Stimulated activated CD8-positive, alpha-beta memory T cell treated with anti-CD3 and anti-CD28 coated beads, Interleukin-12 subunit alpha, Interleukin-12 subunit beta, amount 100 ng/mL, for 4 hours (primary cell): ENCODE data around the gene TTC12.

Experiments
- DNase-seq: peaks from one replicate; pipeline ENCODE4 v3.0.0-alpha.2; 2020; ENCODE audit warnings: low read depth

TTC12 gene

DNA sequence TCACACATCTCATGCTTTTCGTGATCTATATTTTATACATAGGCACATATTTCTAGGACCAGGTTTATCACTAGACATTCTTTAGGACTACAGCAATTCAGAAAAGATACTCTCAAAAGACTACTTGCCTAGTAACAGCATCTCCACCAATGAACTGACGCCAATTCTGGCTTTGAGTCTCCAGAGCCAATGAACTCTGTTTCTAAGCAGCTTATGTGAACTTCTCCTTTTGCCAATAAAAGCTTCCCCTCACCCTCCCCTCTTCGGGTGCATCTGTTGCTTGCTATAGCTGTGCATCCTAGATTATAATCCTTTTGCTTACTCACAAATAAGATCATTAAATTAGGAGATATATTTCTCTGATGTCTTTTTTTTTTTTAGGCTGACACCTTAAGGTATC, 61.8 kb downstream of the TTC12 start:
- no peak for DNase-seq

DNA sequence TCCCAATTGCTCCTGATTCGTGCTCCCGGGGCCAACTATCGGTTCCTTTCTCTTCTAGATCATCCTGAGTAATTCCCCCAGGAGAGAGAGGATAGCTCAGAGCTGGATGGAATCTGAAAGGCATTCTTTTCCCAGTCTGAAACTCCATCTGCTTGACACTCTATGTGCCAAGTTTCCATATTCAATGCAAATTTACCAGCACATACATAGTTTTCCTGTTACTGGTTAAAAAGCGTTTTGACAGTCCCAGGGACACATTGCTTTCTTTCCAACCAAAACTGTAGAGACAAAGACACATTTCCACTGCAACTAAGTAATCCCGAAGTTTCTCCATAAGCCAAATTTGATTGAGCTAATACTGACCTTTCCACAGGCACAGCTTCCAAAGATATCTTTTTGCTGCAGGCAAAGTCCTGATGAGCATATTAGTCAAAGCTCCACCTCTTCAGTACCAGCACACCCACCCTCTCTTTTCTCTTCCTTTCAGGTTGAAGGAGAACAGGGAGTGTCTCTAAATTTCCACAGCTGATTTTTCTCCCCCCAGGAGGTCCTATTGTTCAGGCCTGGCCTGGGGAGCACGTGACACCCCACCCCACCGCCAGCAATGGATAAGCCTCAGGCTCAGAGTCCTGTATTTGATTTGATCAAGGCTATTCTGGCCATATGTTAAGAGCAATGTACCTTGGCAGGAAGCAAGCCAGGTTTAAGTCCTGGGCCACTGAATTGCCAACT, 63.5 kb downstream of the TTC12 start:
- DNase-seq = no peak

DNA sequence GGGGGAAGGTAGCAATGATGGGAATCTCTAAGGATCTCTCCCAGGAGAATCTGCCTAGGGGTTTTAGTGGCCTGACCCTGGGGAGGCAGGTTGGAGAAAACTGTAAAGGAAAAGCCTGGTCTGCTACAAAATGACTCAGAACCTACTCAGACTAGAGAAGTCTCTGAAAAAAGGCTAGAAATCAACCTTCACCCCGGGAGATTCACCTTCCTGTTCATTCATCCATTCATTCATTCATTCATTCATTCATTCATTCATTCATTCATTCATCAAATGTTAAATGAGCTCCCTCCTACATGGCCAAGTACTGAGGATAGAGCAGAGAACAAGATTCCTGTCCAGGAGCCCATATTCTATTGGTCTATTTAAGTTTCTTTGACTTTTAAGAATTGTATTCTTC, 64.3 kb downstream of the TTC12 start:
- DNase-seq = no peak

DNA sequence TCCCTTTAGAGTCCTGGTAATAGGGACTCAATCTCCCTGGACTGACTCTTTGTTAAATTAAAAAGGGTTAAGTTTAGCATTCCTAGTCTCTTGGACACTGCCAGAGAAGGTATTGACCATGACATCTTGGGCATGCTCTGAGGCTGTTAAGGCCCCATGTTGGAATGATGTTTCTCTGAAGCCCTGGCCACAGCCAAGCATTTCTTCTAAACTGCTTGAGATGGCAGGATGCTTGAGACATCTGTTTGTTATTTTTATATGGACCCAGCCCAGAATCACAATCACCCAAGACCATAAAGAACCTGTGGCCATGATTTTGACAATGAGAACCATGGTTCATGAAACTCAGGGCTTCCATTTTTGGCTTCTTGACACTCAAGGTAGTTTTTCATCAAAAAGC, 67.7 kb downstream of the TTC12 start:
- DNase-seq = no peak

DNA sequence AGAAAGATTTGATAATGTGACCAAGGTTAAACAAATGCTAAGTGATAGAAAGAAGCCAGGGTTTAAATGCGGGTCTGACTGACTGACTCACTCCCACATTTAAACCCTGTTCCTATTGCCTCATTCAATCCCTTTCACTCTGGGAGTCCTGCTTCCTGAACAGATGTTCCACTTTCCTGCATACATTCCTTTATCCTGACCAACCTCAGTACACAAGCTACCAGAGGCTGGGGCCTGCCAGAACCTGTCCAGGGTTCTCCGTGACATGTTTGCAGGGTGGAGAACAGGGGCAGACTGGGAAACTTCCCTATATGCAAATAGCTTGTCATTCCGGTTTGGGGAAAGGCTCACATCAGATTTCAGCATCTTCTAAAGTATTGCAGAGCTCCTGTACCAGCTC, 70.2 kb downstream of the TTC12 start:
- no peak for DNase-seq

DNA sequence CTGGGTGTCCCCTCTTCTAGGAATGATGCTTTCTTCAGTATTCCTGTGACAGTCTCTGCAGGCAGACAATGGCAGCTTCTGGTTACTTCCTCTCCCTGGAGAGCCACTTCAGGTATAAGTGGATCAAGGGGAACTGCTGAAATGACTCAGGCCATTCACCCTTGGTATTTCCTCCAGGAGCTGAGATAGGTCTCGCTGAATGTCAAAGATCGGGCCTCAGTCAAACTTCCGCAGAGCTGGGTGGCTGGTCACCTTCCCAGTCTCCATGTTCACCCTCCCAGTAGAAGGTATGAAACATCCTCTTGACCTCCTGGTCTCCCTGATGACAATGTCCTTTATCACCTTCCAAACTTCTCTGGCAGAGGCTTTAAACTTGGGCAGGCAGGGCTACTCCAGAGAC, 71.4 kb downstream of the TTC12 start:
- no peak for DNase-seq

DNA sequence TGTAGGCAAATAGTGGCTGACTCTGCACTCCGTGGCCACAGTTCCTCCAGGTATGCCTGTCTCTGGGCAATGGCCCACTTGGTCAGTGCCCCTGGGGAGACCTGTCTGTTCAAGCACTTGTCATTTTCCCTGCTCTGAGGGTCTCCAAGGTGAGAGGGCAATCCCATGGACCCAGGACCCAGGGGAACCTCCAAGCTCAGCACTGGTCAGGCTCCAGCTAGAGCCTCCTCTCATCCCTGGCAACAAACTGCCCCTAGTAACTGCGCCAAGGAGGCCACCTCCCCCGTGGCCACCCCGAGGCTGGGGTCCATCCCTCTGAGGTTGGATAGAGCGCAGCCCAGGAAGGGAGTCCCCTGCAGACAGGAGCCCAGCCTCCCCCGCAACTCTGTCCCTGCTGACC, 72.5 kb downstream of the TTC12 start:
- no peak for DNase-seq

DNA sequence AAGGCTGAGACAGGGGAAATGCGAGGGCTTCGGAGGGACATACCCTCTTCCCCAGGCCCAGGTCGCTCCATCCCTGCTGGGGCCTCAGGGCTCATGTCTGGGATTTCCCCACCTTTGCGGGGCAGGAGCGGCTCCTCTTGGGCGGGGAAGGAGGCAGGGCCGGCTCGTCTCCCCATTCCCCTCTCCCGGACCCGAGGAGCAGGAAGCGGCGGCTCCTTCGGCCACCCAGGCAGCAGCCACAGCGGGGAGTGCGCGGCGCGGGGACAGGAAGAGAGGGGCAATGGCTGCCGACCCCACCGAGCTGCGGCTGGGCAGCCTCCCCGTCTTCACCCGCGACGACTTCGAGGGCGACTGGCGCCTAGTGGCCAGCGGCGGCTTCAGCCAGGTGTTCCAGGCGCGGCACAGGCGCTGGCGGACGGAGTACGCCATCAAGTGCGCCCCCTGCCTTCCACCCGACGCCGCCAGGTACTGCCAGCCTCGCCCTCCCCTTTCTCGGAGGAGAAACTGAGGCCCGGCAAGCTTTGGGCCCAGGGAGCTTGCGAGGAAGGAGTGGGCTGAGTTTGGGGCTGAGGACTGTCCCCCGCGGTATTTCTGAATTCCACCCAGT, 73.3 kb downstream of the TTC12 start, which contains the start of gene ANKK1:
ANKK1 (plus strand) TSS at position 175 of the 607 bp plus-strand sequence; CDS start at position 281, 106 bp downstream.
- no peak for DNase-seq

DNA sequence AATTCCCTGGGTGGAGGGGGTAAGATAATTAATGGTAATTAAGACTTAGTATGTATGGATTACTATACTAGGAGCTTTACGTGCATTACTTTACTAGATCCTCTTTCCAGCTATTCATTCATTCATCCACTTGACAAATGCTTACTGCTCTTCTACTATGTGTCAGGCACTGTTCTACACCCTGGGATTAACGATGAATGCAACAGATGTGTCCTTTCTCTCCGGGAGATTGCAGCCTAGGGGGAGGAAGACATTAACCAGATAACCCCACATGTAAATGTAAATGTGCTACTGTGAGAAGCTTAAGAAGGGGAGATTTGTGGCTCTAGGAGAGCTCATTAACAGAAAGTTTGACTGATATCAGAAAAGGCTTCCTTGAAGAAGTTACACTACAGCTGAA, 74.9 kb downstream of the TTC12 start:
- no peak for DNase-seq

DNA sequence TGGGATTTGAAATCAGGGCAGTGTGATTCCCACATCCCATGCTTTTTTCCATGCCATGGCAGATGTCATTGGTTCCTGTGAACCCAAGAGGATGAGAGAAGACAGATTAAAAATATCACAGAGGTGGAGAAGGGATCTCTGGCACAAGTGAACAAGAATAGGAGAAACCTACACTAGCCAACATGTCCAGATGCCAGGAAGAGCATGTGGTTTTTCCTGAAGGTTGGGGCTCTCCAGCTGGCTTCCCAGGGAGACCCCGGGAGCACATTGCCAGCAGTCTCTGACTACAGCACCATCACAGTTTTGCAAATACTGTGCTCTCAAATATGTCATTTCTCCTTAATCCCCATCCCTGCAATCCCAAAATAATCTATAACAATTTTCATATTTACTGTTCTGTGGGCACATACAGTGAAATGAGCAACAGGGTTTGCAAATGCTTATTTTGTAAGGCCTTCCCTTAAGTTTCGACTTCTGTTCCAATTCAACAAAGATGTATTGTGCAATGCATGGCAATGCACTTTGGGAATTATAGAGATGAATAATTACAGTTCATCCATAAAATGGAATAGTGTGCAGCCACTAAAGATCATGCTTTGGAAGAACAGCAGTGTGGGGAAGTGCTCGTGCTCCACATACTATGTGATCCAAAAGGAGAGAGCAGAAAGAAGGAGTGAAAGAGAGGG, 78.0 kb downstream of the TTC12 start:
- no peak for DNase-seq

DNA sequence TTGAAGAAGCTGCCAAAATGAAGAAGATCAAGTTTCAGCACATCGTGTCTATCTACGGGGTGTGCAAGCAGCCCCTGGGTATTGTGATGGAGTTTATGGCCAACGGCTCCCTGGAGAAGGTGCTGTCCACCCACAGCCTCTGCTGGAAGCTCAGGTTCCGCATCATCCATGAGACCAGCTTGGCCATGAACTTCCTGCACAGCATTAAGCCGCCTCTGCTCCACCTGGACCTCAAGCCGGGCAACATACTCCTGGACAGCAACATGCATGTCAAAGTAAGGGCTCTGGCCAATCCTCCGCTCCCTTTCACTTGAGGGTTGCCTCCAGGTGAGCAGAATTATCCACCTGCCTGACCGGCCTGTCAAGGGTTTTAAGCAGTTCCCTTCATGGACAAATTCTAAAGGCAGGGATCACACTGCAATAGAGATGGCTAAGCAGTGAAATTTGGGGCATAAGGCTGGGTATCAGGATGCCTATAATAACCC, 79.2 kb downstream of the TTC12 start:
- no peak for DNase-seq

DNA sequence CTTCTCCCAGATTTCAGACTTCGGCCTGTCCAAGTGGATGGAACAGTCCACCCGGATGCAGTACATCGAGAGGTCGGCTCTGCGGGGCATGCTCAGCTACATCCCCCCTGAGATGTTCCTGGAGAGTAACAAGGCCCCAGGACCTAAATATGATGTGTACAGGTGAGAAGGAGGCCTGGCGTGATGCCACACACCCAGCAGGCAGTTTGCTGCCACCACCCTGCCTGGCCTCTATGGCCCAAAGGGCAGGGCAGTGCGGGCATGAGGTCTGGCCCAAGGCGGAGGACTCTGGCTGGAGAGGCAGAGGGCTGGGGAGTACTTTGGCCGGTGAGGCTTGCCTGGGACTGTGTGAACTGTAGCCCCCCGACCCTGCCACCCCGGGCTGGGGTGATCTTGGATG, 80.5 kb downstream of the TTC12 start:
- DNase-seq = no peak

DNA sequence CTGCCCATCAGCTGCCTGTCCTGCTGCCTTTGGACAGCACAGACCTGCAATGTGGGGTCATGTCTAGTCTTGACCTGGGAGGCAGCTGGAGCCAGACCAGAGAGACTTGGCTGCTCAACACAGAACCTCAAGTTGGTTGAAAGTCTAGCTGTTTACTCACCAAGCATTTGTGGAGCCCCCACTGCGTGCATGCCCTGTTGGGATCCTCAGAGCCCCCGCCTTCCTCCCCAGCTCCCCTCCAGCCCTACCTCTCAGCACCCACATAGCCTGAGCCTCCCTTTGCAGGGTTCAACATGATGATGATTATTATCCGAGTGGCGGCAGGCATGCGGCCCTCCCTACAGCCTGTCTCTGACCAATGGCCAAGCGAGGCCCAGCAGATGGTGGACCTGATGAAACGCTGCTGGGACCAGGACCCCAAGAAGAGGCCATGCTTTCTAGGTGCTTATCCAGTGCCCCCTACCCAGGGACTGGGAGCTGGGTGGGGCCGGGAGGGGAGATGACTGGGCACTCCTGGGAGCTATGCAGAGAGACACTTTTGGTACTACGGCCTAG, 81.5 kb downstream of the TTC12 start:
- no peak for DNase-seq

DNA sequence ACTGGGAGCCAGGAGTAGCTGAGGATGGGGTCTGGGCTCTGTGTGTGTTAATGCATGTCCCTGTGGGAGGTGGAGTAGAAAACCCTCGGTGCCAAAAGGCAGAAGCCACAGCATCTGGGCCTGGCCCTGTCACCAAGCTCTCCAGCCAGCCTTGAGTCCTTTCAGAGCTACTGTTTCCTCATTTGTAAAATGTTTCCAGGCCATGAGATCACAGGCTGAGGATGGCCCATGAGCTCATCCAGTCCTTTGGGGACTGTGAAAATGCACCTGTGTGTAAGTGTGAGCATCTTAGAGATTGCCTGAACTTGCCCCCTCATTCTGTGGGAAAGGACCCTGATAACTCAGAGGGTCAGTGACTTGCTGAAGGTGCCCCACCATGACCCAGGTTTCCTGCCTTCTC, 82.3 kb downstream of the TTC12 start:
- no peak for DNase-seq

DNA sequence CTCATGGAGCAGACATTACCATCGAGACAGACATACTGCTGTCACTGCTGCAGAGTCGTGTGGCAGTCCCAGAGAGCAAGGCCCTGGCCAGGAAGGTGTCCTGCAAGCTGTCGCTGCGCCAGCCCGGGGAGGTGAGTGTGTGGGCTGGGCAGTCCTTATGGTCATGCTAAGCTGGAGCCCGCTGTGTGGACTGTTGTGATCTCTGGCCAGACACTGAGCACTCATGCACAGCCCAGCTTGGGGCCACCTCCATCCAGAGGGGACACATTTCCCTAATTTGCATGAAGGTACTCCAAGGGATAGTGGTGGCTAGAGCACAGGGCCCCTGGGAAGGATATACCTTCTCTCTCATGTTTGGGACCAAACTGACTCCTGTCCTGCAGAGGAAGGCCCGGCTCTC, 82.8 kb downstream of the TTC12 start:
- no peak for DNase-seq

DNA sequence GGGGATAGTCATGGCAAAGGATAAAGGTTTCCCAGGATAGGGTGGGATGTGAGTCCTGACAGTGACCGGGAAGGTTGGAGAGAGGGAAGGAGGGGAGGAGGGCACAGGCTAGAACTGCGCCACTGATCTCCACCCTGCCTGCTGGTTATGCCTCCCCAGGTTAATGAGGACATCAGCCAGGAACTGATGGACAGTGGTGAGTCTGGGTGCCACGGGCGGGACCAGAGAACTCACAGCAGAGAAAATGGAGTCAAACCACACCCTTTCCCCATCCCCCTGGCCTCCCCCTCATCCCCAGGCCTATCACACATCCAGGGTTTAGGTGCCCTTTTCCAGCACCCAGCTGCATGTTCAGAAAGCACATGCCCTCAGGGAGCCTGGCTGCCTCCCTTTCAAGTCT, 83.4 kb downstream of the TTC12 start:
- DNase-seq = no peak

DNA sequence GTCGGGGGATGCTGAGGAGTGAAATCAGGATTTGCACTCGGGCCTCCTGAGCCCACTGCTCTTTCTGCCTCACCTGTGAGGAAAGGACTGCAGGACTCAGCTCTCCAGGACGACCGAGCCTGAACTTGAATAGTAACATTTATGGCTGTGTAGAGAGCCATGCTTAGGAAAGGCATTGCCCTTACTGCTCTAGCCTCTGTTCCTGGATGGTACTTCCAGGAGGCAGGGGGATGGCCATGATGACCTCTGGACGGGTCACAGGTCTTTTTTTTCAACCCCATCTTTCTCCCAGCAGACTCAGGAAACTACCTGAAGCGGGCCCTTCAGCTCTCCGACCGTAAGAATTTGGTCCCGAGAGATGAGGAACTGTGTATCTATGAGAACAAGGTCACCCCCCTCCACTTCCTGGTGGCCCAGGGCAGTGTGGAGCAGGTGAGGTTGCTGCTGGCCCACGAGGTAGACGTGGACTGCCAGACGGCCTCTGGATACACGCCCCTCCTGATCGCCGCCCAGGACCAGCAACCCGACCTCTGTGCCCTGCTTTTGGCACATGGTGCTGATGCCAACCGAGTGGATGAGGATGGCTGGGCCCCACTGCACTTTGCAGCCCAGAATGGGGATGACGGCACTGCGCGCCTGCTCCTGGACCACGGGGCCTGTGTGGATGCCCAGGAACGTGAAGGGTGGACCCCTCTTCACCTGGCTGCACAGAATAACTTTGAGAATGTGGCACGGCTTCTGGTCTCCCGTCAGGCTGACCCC, 84.5 kb downstream of the TTC12 start:
- DNase-seq = no peak

DNA sequence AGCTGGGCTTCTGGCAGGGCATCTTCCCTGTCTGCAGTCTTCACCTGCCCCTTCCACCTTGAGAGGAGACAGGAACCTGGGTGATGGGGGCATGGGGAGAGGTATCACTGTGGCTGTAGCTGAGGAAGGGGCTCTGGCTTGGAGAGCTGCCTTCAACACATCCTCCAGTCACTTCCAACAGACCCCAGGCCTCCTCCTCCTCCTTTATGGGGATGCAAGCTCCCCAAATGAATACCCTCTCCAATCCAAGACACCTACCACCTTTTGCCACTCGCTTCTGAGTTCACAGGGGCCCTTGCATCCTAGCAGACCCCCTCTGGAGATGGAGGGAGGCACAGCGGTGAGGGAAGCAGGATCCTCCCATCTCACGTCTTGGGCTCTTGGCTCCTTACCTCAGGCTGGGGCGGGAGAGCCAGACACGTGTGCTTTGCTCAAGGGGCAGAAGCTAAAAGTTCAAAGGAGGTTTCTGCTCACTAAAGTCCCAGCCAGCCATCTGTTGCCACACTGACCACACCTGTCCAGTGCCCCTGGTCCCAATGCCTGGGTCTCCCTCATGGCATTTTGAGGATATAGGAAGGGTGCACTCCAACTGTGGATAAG, 86.3 kb downstream of the TTC12 start:
- no peak for DNase-seq

DNA sequence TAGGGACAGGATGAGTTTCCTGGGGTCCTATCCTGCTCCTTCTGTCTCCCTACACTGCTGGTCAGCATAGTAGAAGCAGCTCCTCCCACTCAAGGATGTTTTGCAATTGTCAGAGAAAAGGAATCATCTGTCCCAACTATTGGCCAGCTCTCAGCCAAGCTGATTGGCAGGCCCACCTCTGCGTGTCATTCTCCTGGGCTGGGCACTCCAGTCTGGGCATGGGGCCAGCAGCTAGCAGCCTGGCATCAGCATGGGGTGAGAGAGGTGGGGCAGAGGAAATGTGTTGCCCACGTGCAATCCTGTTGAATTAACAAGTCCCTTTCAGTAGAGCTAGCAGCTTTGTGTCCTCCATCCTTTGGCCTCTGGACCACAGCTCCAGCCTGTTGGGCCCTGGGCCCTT, 87.3 kb downstream of the TTC12 start:
- no peak for DNase-seq

DNA sequence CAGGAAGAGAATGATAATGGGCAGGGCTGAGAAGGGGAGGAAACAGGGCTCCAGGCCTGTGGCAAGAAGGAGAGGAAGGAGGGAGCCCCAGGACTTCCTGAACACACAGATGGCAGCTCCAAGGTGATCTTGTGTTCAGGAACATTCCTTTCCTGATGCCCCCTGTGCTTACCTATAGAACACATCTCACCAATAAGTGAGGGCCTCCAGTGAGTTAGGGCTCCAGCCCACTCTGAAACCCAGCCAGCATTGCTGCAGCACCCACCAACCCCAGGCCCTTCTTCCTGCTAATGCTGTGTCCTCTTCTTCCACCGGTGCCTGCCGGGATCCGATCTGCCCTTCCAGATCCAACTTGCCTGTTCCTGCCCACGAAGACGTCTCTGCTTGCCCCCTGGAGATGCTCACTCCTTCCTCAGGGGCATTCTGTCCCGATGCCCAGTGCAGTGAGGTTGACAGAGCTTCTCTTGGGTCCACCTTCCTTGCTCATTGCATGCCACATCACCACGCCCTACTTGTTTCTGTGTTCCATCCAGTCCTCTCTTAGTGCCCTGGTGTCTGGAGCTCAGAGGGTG, 90.6 kb downstream of the TTC12 start:
- no peak for DNase-seq

DNA sequence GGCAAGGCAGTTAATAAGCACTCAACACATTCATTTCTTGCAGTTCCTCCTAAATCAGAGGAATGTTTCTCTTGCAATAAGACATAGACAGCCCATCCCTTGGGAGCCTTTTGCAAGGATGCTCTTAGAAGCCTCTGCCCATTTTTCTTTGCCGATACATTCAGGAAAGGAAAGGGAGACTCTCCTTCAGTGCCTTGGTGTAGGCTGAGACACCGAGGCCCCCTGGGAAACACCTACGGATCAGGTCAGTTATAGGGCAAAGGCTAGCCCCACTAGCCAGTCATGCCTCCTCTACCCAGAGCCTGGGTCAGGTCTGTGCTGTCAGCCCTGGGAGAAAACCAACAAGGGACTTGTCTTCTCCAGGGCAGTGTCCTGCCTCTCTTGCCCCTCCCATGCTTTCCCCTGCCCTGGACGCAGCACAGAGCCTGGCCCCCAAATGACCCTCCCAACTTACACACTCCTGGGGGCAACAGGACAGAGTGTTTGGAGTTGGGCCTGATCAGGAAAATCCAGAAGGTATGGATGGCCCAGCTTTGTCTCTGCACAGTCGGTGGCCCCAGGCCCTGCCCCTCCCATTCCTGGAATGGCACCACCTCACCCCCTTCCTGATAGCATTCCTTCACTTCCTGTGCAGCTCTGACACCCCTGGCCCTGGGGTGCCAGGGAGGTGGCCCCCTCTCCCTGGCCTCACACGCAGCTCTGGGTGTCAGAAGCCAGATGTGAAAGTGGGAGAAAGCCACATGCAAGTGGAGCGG, 91.5 kb downstream of the TTC12 start:
- no peak for DNase-seq
